Measurements from ENCODE around the gene LDB2.

Gene LDB2

DNA sequence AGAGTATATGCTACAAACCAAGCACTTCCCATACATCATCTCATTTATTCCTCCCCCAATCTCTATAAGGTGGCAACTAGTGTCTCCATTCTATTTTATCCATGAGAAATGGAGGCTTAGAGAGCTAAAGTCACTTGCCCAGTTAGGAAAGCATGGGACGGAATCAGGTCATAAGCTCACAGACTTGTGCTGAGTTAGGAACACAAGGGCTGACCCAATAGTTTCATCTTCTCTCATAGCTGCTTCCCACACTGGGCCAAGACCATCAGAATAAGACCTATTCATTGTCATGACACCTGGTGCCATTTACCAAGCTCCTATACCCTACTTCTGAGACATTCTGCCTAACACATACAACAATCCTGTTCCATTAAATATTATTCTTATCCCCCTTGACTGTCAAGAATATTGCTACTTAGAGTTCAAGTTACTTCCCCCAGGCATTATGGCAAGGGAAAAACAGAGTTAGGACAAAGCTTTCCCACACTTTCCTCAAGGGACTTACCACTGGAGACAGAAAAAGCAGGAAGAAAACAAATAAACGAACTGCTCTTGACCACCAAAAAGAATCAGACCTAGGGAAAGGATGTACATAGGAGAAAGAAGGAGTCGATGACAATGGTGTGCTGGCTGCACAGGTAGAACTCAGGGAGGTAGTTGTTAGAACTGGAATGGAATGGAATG is 167.8 kb downstream of the LDB2 start:
- H3K27ac ChIP-seq: no peak overlapping the region
- no peak overlapping the region for H3K4me3 ChIP-seq (ENCODE audit: low read depth, low read length)
- H3K27me3 ChIP-seq (ENCODE audit: insufficient read depth, low read depth, severe bottlenecking): peaks cover 61% of the 10 kb centered on the region
- H3K9me3 ChIP-seq (ENCODE audit: severe bottlenecking): no peaks in the 10 kb centered on the region
- no peak for DNase-seq
- no peaks in the 10 kb centered on the region for H3K36me3 ChIP-seq
- TF ChIP-seq, protein P1, sequence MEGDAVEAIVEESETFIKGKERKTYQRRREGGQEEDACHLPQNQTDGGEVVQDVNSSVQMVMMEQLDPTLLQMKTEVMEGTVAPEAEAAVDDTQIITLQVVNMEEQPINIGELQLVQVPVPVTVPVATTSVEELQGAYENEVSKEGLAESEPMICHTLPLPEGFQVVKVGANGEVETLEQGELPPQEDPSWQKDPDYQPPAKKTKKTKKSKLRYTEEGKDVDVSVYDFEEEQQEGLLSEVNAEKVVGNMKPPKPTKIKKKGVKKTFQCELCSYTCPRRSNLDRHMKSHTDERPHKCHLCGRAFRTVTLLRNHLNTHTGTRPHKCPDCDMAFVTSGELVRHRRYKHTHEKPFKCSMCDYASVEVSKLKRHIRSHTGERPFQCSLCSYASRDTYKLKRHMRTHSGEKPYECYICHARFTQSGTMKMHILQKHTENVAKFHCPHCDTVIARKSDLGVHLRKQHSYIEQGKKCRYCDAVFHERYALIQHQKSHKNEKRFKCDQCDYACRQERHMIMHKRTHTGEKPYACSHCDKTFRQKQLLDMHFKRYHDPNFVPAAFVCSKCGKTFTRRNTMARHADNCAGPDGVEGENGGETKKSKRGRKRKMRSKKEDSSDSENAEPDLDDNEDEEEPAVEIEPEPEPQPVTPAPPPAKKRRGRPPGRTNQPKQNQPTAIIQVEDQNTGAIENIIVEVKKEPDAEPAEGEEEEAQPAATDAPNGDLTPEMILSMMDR (IDR thresholded peaks at IDR 0.05; ENCODE audit: low read depth, low read length): no peak

DNA sequence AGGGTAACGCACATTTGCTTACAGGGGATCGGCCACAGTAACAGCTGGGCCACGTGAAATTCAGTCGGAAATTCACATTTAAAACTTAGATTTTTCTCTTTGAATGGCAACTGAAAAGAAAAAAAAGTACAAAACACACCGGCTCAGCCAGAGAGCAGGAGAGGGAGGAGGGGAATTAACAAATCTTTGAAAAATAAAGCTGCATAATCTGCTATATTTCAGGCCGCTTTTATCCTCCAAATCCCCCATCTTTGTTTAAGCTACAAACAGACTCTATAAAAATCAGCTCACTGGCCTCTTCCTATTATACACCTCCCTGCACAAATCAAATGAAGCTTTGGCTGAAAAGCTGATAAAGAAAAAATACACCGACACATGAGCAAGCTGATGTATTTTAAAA is 169.1 kb downstream of the LDB2 start:
- Histone ChIP-seq H3K36me3 (no peaks in the 10 kb centered on the region), H3K9me3 (ENCODE audit: severe bottlenecking) (no peaks in the 10 kb centered on the region), H3K27me3 (ENCODE audit: insufficient read depth, low read depth, severe bottlenecking) (peaks cover 64% of the 10 kb centered on the region), H3K4me3 (ENCODE audit: low read depth, low read length) (peak overlapping the region; percentile 11; the same call in 1 of the 2 replicates), H3K27ac (no peak overlapping the region)
- TF ChIP-seq, protein P1 (IDR thresholded peaks at IDR 0.05; ENCODE audit: low read depth, low read length): no peak
- no peak for DNase-seq

DNA sequence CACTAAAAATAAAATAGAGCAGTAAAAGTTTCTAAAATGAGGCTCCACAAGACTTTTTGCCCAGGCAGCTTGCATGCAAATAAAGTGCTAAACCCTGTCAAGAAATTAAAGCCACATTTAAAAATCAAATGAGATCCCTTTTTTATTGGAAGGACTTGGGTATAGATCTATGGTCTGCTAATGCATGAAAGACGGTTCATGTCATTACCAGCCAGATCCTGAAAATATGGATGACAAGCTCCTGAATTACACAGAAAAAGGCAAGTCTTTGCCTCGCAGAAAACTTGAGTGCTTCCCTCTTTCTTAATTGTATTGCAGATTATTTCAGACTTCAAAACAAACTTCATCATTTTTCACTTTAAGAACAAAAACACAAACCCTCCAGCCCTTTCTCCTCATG is 169.6 kb downstream of the LDB2 start:
- no peaks in the 10 kb centered on the region for H3K9me3 ChIP-seq (ENCODE audit: severe bottlenecking)
- H3K36me3 ChIP-seq: no peaks in the 10 kb centered on the region
- peak overlapping the region; percentile 11; the same call in 1 of the 2 replicates for H3K4me3 ChIP-seq (ENCODE audit: low read depth, low read length)
- no peak overlapping the region for H3K27ac ChIP-seq
- TF ChIP-seq, protein P1 (IDR thresholded peaks at IDR 0.05; ENCODE audit: low read depth, low read length): no peak
- DNase-seq: no peak
- peaks cover 61% of the 10 kb centered on the region for H3K27me3 ChIP-seq (ENCODE audit: insufficient read depth, low read depth, severe bottlenecking)

DNA sequence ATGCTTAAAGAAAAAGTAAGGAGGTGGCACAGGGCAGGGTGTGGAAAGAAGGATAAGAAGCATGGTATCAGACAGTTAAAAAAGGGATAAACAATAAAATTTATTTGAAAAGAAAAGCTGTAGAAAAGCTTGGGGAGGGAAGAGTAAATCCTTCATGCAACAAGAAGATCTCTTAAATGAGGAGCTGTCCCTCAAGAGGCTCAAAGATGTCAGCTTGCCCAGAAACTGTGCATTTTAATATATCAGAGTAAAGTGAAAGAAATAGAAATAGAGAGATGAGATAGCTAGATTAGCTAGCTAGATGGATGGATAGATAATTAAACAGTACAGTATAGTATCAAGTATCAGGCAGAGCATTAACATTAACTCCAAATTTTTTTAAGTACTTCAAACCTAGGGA is 170.3 kb downstream of the LDB2 start:
- no peaks in the 10 kb centered on the region for H3K36me3 ChIP-seq
- TF ChIP-seq, protein P1 (IDR thresholded peaks at IDR 0.05; ENCODE audit: low read depth, low read length): no peak
- H3K27ac ChIP-seq: no peak overlapping the region
- no peaks in the 10 kb centered on the region for H3K9me3 ChIP-seq (ENCODE audit: severe bottlenecking)
- H3K27me3 ChIP-seq (ENCODE audit: insufficient read depth, low read depth, severe bottlenecking): peaks cover 55% of the 10 kb centered on the region
- no peak for DNase-seq
- no peak overlapping the region for H3K4me3 ChIP-seq (ENCODE audit: low read depth, low read length)

DNA sequence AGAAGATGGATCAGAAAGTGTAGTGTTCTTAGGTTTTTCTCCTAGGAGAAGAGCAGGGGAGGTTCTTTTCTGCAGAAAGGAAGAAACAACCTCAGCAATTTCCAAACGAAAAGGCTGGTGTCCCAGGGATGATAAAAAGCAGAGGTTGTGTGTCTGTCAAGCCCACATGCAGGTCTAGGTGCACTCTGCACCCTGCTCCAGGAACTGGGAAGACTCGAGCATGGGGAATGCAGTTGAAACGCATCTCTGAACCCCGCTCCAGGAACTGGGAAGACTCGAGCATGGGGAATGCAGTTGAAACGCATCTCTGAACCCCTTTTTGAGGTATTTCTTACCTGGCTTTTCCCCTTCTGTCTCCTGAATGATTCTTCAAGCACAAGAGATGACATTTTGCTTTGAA is 171.2 kb downstream of the LDB2 start:
- Histone ChIP-seq H3K27me3 (ENCODE audit: insufficient read depth, low read depth, severe bottlenecking) (peaks cover 52% of the 10 kb centered on the region), H3K36me3 (no peaks in the 10 kb centered on the region), H3K4me3 (ENCODE audit: low read depth, low read length) (no peak overlapping the region), H3K27ac (no peak overlapping the region), H3K9me3 (ENCODE audit: severe bottlenecking) (no peaks in the 10 kb centered on the region)
- TF ChIP-seq, protein P1 (IDR thresholded peaks at IDR 0.05; ENCODE audit: low read depth, low read length): no peak
- no peak for DNase-seq
